Osteoblast (primary cell): ENCODE results near the gene NHERF2. TPM values are rescaled to one million over a fixed set of nuclear protein-coding genes. Genes with fewer than 3 reads are reported as not detected.

Experiments
- DNase-seq: peaks from one replicate; pipeline ENCODE4 v3.0.0; 2011; ENCODE audit warnings: low spot score, mixed read lengths; ENCODE audit not compliant: insufficient read length; ENCODE audit errors: missing footprints
- H2AFZ ChIP-seq: 2 replicates; pipeline ENCODE4 v1.6.0; 2011; ENCODE audit warnings: mild to moderate bottlenecking, low read length
- H3K27ac ChIP-seq: 2 replicates; pipeline ENCODE4 v1.5.1; 2011; ENCODE audit warnings: mild to moderate bottlenecking, low read depth, low read length, moderate library complexity
- H3K27me3 ChIP-seq: 2 replicates; pipeline ENCODE4 v1.6.0; 2012; ENCODE audit warnings: mild to moderate bottlenecking, control low read depth, inconsistent platforms, low read length, moderate library complexity; ENCODE audit not compliant: insufficient read depth
- H3K36me3 ChIP-seq: 2 replicates; pipeline ENCODE4 v1.5.1; 2011; ENCODE audit warnings: mild to moderate bottlenecking, low read length, control low read depth, moderate library complexity; ENCODE audit not compliant: insufficient read depth
- H3K4me1 ChIP-seq: 2 replicates; pipeline ENCODE4 v1.5.1; 2011; ENCODE audit warnings: mild to moderate bottlenecking, low read length, control low read depth, moderate library complexity; ENCODE audit not compliant: insufficient read depth
- H3K4me2 ChIP-seq: 2 replicates; pipeline ENCODE4 v1.6.0; 2011; ENCODE audit warnings: mild to moderate bottlenecking, low read length; ENCODE audit not compliant: insufficient read depth
- H3K4me3 ChIP-seq: fragments of 200-600 bp; sonication (generic); 3 replicates; pipeline ENCODE4 v1.5.1; 2012; ENCODE audit warnings: mild to moderate bottlenecking, low read length, inconsistent platforms; ENCODE audit not compliant: insufficient read depth
- H3K79me2 ChIP-seq: 2 replicates; pipeline ENCODE4 v1.6.0; 2012; ENCODE audit warnings: mild to moderate bottlenecking, low read length, control low read depth, inconsistent platforms; ENCODE audit not compliant: insufficient read depth
- H3K9me3 ChIP-seq: 2 replicates; pipeline ENCODE4 v1.5.1; 2011; ENCODE audit warnings: low read depth, low read length, control low read depth
- H4K20me1 ChIP-seq: 2 replicates; pipeline ENCODE4 v1.6.0; 2012; ENCODE audit warnings: mild to moderate bottlenecking, low read length, control low read depth; ENCODE audit not compliant: insufficient read depth
- total RNA-seq: library from RNA; depleted of rRNA; stranded (reverse); fragments of >200 nt; gene quantifications from 2 replicates; pipeline ENCODE4 v1.2.3, GENCODE V29; 2012
- TF ChIP-seq, protein P1 (sequence below): IDR thresholded peaks from 2 replicates; pipeline ENCODE4 v1.5.1; 2011; ENCODE audit warnings: mild to moderate bottlenecking, low read depth, low read length, moderate library complexity; ENCODE audit errors: extremely low read depth

Gene NHERF2
- total RNA-seq, 1 donor = 33.7 TPM

GRCh38 chr16:2054543-2055245 lies 28.0 kb downstream of the NHERF2 start:
- Histone ChIP-seq H3K27me3 (no peaks in the 10 kb centered on the region), H3K79me2 (peaks cover 14% of the 10 kb centered on the region), H3K4me3 (no peak overlapping the region), H3K4me1 (no peaks in the 10 kb centered on the region), H3K36me3 (peaks cover 44% of the 10 kb centered on the region), H3K9me3 (no peaks in the 10 kb centered on the region), H2AFZ (no peak overlapping the region), H3K27ac (no peak overlapping the region), H3K4me2 (no peak overlapping the region), H4K20me1 (peaks cover 16% of the 10 kb centered on the region)
- TF ChIP-seq, protein P1, sequence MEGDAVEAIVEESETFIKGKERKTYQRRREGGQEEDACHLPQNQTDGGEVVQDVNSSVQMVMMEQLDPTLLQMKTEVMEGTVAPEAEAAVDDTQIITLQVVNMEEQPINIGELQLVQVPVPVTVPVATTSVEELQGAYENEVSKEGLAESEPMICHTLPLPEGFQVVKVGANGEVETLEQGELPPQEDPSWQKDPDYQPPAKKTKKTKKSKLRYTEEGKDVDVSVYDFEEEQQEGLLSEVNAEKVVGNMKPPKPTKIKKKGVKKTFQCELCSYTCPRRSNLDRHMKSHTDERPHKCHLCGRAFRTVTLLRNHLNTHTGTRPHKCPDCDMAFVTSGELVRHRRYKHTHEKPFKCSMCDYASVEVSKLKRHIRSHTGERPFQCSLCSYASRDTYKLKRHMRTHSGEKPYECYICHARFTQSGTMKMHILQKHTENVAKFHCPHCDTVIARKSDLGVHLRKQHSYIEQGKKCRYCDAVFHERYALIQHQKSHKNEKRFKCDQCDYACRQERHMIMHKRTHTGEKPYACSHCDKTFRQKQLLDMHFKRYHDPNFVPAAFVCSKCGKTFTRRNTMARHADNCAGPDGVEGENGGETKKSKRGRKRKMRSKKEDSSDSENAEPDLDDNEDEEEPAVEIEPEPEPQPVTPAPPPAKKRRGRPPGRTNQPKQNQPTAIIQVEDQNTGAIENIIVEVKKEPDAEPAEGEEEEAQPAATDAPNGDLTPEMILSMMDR = no peak
- no peak for DNase-seq

DNA sequence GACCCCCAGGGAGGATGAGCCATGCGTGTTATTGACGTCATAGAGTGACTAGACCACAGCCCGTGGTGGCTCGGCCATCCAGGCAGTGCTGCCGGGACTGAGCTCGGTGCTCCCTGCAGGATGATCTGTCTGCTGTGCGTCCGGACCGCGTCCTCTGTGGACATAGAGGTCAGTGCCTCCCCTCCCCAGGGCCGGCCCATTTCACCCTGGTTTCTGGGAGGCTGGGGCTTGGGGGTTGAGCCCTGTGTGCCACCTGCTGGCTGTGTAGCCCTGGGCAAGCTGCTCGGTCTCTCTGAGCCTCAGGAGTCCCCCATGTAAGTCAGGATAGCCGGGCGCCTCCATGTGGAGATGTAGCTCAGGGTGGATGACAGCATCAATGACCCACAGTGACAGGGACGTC lies 29.4 kb downstream of the NHERF2 start:
- Histone ChIP-seq H3K4me2 (no peak overlapping the region), H3K27ac (no peak overlapping the region), H3K27me3 (no peaks in the 10 kb centered on the region), H3K36me3 (peaks cover 49% of the 10 kb centered on the region), H4K20me1 (peaks cover 16% of the 10 kb centered on the region), H3K79me2 (peaks cover 9% of the 10 kb centered on the region), H3K4me3 (no peak overlapping the region), H2AFZ (no peak overlapping the region), H3K4me1 (no peaks in the 10 kb centered on the region), H3K9me3 (no peaks in the 10 kb centered on the region)
- peak; percentile 91 for DNase-seq
- TF ChIP-seq, protein P1 = peak; percentile 33

GRCh38 chr16:2056681-2057407 lies 30.1 kb downstream of the NHERF2 start:
- Histone ChIP-seq H3K79me2 (peaks cover 5% of the 10 kb centered on the region), H2AFZ (no peak overlapping the region), H3K27ac (no peak overlapping the region), H3K27me3 (no peaks in the 10 kb centered on the region), H3K4me2 (no peak overlapping the region), H3K4me1 (no peaks in the 10 kb centered on the region), H3K4me3 (no peak overlapping the region), H3K36me3 (peaks cover 42% of the 10 kb centered on the region), H3K9me3 (no peaks in the 10 kb centered on the region), H4K20me1 (peaks cover 16% of the 10 kb centered on the region)
- DNase-seq = no peak
- TF ChIP-seq, protein P1 = peak; percentile 18

DNA sequence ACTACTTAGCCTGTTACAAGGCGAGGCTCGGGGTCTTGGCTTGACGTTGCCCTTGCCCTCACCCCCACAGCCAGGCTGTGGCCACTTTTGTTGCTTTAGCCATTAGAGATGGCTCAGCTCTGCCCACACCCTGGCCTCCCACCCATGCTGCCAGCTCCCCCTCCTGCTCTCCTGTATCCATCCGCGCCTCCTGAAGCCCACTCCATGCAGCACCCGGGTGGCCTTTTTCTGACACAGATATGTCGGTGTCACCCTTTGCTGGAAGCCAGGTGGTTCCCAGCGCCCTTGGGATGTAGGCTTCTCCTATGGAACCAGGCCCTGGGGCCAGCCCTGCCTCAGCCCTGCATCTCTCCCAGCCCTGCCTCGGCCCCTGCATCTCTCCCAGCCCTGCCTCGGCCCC lies 30.7 kb downstream of the NHERF2 start:
- Histone ChIP-seq H3K79me2 (peaks cover 2% of the 10 kb centered on the region), H3K27me3 (no peaks in the 10 kb centered on the region), H3K27ac (no peak overlapping the region), H3K4me3 (no peak overlapping the region), H3K4me1 (no peaks in the 10 kb centered on the region), H4K20me1 (peaks cover 16% of the 10 kb centered on the region), H3K9me3 (no peaks in the 10 kb centered on the region), H3K4me2 (no peak overlapping the region), H3K36me3 (peaks cover 36% of the 10 kb centered on the region), H2AFZ (no peak overlapping the region)
- no peak for DNase-seq
- TF ChIP-seq, protein P1 = no peak
